Lower leg skin (tissue), 3 donors: ENCODE data around the gene ANKEF1.

Experiments
- CTCF ChIP-seq, 3 donors: fragments of 450-650 bp; IDR thresholded peaks; one replicate each; pipeline ENCODE4 v1.5.1; 2016; ENCODE audit warnings: antibody characterized with exemption in 3 of 3, mild to moderate bottlenecking in 3 of 3, moderate library complexity in 2 of 3
- POLR2A ChIP-seq, 2 donors: fragments of 450-650 bp; IDR thresholded peaks; one replicate each; pipeline ENCODE4 v1.6.1; 2016 to 2017; ENCODE audit warnings: antibody characterized with exemption in 2 of 2, mild to moderate bottlenecking in 1 of 2, moderate library complexity in 1 of 2

- TF ChIP-seq CTCF (IDR thresholded peaks at IDR 0.05) (no peak), POLR2A (IDR thresholded peaks at IDR 0.05) (no peak)
Observed at GRCh38 chr20:10007158-10007557, 27.6 kb upstream of the ANKEF1 start.
